CD4-positive, alpha-beta T cell treated with Interleukin-4 for 4 hours (primary cell): ENCODE measurements around the gene TLE3.

ENCODE experiments used
- DNase-seq: peaks from one replicate; pipeline ENCODE4 v3.0.0-alpha.2; 2020

TLE3 gene

DNA sequence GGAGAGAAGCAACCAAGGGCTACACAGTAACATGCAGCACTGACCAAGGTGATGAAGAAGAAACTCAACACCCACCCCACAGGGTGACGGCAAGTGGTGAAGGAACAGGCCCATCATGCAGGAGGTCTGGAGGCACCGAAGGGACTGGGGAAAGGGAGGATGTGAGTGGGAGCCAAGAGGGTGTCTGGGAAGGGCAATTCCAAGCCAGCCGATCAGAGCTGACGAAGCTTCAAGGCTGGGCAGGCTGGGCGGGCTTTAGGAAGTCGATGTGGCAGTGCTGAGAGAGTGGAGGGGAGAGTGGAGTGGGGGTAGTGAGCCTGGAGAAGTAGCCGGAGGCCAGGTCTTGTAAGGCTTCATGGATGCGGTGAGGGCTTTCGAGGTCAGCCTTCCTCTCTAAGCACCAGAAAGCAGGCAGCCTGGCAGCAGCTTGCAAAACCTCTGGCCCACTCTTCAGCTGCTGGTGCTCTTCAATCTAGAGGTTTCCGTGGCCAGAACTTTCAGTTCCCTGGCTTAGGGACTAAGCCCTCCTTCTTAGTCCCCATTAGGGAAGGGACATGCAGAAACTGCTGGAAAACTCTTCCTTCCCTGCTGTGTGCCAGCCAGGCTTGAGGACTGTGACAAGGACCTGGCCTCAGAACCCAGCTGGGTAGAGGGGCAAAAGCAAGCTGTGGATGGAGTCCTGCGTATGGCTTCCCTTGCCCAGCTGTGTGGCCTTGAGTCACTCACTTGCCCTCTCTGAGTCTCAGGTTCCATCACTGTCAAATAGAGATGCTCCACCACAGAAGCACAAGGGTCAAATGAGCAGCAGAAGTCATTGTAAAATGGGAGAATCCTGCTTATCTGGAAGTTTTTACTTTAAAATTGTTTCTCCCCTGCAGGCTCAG, 72.1 kb downstream of the TLE3 start:
- no peak for DNase-seq

- DNase-seq: no peak
These were observed 73.2 kb downstream of the TLE3 start for GRCh38 chr15:70024521-70024920.

GRCh38 chr15:70023769-70024491, 73.8 kb downstream of the TLE3 start:
- no peak for DNase-seq

DNA sequence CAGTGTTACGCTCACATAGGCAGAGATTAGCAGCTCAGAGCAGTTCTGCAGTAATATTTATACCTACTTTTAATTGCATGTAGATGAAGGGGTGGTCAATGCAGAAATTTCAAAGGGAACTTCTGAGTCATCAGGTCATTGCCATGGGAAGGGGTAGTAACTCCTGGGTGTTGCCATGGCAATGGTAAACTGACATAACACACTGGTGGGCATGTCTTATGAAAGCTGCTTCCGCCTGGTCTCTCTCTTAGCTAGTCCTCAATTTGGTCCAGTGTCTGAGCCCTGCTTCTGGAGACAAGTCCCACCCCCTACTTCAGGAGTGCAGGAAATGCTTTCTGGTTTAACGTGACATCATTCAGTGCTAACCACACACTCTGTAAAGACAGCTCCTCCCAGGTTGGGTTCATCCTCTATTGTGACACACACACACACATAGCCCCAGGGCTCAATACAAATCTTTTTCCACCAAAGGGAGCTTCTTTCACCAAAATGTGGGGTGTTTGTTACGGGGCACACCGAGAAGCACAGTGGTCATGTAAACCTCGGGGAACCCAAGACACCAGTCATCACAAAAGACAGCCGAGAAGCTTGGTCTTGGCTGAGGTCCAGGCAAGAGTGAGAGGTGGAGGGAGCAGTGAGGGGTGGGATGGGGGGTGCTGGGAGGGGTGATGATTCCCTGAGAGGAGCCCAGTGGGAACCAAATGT, 74.5 kb downstream of the TLE3 start:
- DNase-seq: peak; percentile 93

DNA sequence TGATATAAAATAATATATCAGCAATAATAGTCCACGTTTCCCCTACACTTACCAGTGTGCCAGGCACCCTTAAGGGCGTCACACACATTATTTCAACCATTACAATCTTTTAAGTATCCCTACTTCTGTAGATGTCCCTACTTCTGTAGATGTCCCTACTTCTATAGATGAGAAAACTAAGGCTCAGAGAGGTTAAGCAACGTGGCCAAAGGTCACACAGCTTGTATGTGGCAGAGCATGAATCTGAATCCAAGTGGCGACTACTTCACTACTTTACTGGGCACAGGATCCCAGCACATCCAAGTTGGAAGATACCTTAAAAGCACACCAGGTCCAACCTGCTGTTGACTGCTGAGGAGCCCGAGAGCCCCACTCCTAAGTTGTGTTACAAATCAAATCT, 77.5 kb downstream of the TLE3 start:
- DNase-seq: no peak

DNA sequence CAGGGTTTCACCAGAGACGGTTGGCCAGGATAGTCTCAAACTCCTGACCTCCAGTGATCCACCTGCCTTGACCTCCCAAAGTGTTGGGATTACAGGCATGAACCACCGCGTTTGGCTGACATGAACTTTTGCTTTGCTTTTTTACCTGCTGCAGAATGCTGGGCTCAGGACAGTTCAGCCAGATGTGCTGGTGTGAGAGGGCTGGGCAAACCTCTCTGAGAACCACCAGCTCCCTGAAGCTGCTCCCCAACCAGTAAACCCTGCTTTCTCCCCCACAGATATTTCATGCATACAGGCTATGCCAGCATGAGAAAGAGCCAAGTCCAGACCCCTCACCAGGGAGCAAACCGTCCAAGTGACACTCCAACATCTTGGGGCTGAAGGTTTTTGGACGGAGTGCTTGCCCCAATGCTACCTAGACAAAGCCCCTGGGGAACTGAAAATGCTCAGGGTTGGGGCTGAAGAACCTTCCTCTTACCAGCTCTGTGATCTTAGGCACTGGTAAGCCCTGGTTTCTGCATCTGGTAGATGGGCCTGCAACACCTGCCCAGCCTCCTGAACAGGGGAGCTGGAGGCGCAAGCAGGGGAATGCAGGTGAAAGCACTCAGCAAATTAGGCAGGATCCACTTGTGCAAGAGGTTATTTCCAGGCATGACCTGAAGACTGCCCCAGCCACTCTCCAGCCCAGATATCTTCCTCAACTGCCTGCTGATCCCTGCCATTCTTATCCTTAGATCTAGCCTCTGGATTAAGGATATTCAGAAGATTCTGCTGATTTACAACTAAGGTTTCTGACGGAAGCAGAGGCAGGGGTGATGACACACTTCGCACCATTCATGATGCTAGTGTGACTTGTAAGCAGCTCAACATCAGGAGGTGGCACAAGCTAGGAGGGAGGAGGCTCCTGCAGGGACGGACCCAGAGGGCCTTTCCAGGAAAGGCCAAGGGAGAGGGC, 78.8 kb downstream of the TLE3 start:
- no peak for DNase-seq

DNA sequence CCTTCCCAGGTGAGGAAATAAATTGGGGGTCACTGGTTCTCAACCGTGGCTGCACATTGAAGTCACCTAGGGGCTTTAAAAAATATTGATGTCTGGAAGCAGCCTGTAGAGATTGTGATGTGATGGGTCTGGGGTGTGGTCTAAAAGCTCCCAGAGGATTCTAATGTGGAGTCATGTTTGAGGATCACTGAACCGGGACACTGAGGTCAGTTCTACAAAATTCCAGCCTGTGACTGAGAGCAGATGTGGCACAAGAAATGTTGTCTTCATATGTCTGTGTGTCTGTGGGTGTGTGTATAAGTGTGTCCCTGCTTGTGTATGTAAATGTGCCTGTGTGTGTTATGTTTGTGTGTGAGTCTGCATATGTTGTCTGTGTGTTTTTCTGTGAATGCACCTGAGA, 79.9 kb downstream of the TLE3 start:
- DNase-seq: no peak

GRCh38 chr15:70017025-70017424, 80.7 kb downstream of the TLE3 start:
- no peak for DNase-seq

GRCh38 chr15:70016511-70016994, 81.2 kb downstream of the TLE3 start:
- no peak for DNase-seq

DNA sequence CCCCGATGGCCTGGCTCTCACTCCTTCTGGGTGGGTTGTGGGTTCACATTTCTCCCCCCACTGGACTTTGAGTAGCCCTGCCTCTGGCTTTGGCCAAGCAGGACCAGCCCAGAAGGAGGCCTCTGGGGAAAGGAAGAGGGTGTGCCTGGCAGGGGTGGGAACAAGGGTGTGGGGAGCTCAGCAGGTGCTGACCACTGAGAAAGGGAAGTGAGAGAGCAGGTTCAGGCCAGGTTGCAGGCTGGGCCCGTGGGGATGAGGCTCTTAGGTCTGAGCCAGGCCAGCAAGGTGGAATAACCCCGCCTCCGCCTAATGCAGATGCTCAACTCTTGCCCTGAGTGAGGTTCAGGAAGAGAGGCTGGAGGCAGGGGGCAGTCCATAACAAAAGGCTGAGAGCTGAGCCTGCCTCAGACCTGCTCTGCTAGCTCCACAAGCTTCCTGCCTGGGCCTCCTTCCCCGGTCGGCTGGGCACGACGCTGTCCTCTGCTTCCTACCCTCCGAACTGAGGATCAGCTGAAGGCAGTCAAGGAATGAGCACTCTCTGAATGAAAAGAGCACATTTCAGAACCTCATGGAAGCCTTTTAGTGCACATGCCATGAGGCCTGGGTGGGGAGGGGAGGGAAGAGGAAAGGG, 82.7 kb downstream of the TLE3 start:
- no peak for DNase-seq

GRCh38 chr15:70014331-70014730, 83.4 kb downstream of the TLE3 start:
- DNase-seq: no peak

DNA sequence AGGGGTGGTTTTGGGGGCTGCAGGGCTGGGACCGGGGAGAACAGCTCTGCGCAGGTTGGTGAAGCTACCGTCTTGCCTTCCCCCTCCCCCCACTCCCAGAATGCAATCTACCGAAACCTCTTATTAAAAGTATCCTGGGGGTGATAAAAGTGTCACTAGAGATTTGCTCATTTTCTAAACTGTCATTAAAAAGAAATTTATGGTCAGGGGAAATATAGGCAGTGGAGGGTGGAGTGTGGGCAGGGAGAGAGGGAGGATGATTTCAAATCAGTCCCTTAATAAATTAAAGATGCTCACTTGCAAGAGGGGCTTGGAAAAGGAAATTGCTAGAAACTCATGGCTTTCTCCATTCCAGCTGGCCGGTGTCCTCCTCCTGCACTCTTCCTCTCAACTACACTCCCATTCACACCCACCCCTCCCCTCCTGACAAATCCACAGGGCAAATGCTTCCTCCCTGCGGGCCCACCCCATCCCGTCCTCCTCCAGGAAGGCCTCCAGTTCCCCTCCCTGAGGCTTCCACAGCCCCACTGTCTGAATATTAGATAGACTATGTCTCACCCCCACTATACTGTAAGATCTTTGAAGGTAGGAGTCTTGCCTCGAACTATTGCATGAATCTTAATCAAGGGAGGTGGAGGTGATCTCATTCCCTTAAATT, 83.9 kb downstream of the TLE3 start:
- DNase-seq: no peak

- DNase-seq: no peak
These were observed 84.8 kb downstream of the TLE3 start for GRCh38 chr15:70012895-70013294.

DNA sequence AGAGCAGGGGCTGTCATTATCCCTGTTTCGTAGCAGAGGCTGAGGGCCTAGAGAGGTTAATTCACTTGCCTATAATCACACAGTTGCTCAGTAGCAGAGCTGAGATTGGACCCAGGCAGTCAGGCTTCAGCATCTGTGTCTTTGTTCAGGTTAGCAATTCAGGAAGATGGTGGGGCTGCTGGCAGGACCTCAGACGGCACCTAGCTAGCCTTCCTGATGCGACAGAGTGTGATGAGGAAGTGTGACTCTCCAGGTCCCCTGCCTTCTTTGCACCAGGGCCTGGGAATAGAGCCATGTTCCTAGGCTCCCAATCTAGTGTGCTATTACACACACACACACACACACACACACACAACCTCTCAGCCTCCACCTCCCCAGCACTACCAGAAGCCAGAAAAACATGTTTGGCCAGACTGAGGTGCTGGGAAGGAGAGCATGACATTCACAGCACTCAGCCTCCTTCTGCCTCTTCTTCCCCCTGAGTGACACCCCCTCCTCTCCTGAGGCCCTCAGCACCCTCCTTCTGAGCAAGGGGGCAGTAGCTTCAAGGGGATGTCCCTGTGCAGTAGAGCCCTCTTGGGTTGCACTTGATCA, 88.9 kb downstream of the TLE3 start:
- DNase-seq: no peak

GRCh38 chr15:70006259-70007147, 91.2 kb downstream of the TLE3 start:
- DNase-seq: no peak

DNA sequence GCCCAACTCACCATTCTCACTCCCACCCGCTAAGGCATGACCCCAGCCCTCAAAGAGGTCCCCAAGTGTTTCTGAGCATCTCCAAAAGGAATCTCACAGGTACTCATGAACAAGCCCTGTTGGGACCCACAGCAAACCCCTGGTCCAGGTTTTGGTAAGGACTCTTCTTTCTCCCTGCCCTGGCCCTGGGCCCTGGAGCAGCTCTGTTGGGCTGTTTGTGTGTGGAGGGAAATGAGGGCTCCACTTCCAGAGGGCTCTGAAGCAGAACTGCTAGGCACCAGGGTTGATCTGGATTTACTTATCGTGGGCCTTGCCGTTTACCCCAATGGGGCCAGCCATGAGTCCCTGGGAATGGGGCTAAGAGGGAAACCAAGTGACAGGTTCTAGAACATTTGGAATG, 92.9 kb downstream of the TLE3 start:
- DNase-seq: no peak

- DNase-seq: no peak
These were observed 94.8 kb downstream of the TLE3 start for GRCh38 chr15:70002897-70003296.

DNA sequence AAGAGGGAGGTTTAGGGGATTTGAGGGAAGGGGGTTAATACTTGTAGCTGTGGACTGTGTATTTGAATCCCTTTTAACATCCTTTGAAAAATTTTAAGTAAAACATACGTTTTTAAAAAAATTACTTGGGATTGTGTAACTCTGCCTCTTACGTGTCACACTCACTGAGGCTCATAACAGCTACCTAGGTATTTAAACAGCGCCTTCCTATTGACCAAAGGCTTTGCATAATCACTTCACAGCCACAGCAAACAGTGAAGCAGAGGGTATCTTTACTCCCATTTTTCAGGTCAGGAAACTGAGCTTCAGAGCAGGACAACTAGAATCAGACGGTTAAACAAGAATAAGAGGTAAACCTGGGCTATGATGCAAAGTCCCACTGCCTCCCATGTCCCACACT, 95.9 kb downstream of the TLE3 start:
- DNase-seq: no peak

GRCh38 chr15:69999392-70000085, 98.2 kb downstream of the TLE3 start:
- DNase-seq: no peak
